Tibial nerve (tissue), 3 donors: ENCODE measurements around the gene ATP2A3.

ENCODE experiments used
- CTCF ChIP-seq, 5 experiments: fragments of 200-600 bp in 3 of 5; fragments of 450-650 bp in 2 of 5; sonication (generic) in 3 of 5; IDR thresholded peaks; one replicate each; pipeline ENCODE4 v1.5.1; 2016 to 2019; ENCODE audit warnings: antibody characterized with exemption in 5 of 5, mild to moderate bottlenecking in 3 of 5, moderate library complexity in 2 of 5
- POLR2A ChIP-seq, 2 donors: fragments of 450-650 bp; IDR thresholded peaks; one replicate each; pipeline ENCODE4 v1.6.1; 2017; ENCODE audit warnings: antibody characterized with exemption in 2 of 2, mild to moderate bottlenecking in 2 of 2, moderate library complexity in 2 of 2

GRCh38 chr17:3962965-3963236 is 1.3 kb downstream of the ATP2A3 start:
- no peak for TF ChIP-seq CTCF (IDR thresholded peaks at IDR 0.05)
- TF ChIP-seq POLR2A (IDR thresholded peaks at IDR 0.05) = no peak
